Measurements from ENCODE around the gene C19orf47.
"Not testable (repeated sequence)": the region's sequence is repeated elsewhere in the genome, so short reads cannot be mapped to it uniquely, and the experiment has no call there.

C19orf47 gene

GRCh38 chr19:40342644-40343311 is 5.4 kb downstream of the C19orf47 start:
- DNase-seq, result no peak

DNA sequence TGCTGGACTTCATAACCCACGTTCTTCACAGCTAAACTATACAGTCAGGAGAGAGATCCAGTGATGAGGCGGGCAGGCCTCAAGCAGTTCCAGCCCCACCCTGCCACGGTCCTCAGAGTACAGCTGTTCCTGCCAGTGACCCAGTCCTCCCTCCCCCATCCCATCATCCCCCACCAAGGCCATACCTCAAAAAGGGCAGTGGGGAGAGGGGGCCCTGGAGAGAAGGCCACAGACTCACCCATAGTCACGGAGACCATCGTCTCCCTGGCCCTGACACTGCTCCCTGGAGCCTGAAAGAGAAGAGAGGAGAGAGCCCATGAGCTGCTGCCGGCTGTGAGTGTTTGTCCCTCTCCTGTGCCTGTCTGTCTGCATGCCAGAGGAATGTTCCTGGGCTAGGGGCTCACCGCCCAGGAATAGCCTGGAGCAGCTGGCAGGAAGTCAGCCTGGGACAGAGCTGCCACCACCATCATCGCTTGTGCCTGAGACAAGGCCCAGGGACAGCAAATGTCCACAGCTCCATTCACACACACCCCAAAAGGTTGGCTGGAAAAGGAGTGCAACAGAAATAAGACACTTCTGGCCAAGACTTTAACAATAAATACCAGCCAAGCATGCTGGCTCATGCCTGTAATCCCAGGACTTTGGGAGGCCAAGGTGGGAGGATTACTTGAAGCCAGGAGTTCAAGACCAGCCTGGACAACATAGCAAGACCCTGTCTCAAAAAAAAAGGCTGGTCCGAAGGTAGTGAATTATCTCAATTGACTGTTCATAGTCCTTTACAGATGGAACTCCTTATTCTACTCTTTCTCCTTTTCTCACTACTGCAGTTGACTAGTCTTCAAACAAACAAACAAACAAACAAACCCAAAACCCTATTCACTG is 6.4 kb downstream of the C19orf47 start:
- no peak for DNase-seq

DNA sequence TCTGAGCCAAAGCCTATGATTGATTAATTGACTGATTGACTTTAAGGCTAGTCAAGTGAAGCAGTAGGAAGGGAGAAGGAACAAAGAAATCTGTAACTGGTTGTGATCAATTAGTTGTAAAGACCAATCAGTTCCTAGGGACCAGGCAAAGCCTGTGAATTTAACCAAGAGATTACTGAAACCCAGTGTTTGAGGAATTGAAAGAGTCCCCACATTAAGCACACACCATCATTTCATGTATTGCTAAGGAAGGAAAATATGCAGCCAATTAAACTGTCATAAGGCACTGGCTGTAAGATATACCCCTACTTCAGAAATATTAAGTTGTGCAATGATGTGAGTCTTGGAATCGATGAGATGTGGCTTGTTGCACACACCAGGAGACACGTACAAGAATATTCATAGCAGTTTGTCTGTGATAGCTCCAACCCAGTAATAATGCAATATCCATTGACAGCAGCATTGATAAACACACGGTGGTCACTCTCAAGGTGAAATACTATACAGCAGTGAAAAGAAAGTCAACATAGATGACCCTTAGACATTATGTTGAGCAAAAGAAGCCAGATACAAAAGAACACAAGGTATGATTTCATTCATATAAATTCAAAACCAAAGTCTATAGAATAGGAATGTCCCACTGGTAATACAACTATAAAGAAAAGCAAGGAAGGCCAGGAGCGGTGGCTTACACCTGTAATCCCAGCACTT is 9.0 kb downstream of the C19orf47 start:
- no peak for DNase-seq

DNA sequence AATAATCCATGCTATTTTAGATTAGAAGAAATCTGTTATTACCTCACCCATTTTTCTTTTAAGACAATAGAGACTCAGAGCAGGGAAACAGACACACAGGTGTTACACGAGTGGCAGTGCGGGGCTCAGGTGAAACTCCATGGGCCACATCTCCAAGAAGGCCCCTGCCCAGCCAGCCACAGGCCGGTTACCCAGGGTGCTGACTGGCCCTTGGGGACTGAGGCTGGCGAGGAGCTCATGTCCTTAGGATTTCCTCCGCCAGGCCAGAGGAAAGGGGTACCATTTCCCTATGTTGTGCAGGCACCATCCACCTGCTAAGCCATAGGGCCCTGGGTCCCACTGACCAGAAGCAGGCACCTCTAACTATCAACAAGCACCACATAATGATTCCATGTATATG is 10.6 kb downstream of the C19orf47 start:
- no peak for DNase-seq

- DNase-seq, result no peak
These were observed 11.1 kb downstream of the C19orf47 start for GRCh38 chr19:40337107-40337506.

DNA sequence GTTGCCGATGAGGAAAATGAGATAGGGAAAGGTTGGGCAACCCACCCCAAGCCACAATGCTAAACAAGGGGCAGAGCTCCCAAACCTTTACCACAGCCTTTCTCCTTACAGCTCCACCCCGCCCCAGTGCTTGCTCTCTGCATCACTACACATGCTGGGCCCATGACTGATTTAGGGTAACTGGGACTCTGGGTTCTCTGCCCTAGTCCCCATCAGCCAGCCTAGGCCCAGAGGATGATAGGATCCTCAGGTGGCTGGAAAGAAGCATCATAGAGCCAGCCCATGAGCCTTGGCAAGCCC is 11.6 kb downstream of the C19orf47 start:
- DNase-seq, result no peak

DNA sequence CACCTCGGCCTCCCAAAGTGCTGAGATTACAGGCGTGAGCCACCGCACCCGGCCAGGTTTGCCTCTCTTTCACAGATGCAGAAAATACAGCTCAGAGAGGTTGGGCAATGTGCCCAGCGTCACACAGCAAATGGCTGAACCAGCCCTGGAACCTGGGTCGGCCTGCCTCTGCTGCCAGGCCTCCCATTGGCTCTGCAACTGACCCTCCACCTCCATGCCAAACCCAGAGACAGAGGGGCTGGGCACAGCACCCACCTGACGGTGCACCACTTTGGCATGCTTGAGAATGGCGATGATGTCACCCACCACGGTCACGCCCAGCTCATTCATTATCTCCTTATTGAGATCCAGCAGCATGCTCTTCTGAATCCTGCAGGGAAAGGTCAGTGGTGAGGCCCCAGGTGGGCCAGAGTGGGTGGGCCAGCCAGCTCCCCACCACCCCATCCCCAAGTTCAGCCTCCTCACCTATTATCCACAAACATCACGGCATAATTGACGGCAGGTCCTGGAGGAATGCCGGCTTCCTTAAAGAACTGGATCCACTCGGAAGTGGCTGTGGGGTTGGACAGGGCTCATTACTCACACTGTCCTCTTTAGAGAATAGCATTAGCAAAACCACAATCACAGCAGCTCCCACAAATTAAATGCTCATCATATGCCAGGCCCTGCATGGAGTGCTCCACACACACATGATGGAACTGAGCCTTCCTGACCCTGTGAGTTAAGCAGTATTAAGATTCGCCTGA is 12.2 kb downstream of the C19orf47 start:
- no peak for DNase-seq

DNA sequence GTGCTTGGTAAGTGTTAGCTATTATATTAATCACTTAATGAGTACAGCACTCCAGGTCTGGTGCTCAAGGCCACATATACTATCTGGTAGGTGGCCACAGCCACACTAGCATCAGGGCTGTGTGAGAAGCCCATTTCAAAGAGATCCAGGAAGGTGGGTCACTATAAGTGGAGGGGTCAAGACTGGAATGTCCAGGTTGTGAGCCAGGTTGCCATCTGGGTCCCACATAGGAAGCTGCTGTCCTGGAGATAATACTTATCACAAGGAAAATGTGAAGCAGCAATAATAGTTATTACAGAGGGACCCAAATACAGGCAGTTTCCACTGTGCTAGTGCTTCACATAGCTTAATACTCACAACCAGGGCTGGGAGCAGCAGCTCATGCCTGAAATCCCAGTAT is 13.1 kb downstream of the C19orf47 start:
- DNase-seq, result no peak

GRCh38 chr19:40333083-40333482 is 15.1 kb downstream of the C19orf47 start:
- not testable (repeated sequence) for DNase-seq

- DNase-seq, result no peak
These were observed 15.5 kb downstream of the C19orf47 start for GRCh38 chr19:40332669-40333068.

- DNase-seq, result no peak
These were observed 17.1 kb downstream of the C19orf47 start for GRCh38 chr19:40331052-40331451.

DNA sequence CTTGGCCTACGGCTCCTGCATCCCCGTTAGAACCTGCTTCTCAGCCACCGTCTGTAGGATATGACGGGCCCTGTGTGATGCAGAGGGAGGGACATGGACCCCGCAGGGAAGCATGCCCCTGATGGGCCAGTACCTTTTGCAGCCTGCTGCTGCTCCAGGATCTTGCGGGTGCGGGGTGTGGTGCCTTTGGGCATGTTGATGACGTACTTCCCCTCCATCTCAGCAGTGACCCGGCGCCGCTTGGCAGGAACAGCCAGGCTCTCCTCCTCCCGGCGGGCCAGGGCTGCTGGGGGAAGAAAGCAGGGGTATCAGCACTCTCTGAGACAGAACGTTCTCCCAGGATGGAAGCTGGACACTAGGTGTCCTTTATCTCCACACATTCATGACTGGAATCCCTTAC is 22.0 kb downstream of the C19orf47 start:
- no peak for DNase-seq

- no peak for DNase-seq
These were observed 24.5 kb downstream of the C19orf47 start for GRCh38 chr19:40323705-40324104.

DNA sequence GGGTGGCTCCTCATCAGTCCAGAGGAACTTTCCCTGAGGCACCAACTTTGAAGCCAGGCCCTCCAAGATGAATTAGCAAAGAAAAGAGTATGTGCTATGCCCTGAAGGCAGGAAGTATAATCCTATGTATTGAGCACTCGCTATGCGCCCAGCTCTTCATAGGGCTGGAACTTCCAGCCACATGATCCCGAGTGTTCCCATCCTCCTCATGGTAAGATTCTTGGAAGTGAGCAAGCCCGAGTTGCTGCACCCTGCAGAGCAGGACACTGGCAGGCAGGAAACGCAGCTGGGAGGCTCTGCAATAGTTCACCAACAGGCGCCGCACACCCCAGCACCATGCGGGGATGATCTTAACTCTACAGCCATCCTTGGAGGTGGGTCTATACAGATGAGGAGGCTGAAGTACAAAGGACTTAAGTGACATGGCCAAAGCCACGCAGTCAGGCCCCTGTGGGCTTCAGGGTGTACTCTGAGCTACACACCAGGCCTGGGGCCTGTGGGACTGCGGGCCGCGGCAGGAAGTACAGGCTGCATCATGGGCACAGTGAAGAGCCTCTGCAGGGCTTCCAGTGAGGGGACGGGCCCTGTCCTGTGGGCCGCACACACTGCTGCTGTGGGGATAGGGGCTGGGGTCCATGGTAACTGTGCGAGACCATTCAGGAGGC is 25.1 kb downstream of the C19orf47 start:
- DNase-seq, result no peak

- DNase-seq, result no peak
These were observed 26.0 kb downstream of the C19orf47 start for GRCh38 chr19:40322271-40322610.

GRCh38 chr19:40321566-40322270 is 26.5 kb downstream of the C19orf47 start:
- no peak for DNase-seq

DNA sequence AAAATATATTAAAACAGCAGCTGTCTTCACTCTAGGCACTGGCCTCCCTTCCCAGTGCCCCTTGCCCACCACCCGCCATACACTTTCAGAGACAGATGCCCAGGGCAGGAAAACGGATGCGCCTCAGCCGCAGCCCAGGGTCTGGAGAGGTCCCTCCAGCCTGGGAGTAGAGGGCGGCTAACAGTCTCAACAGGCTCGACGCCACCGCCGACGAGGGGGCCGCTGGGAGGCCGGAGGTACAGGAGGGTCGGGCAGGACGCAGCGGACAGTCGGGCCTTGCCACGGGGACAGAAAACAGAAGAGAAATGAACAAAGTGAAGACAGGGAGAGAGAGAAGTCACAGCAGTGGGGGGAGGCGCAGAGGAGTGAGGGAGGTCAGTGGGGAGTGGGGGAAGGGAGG is 27.1 kb downstream of the C19orf47 start:
- no peak for DNase-seq

DNA sequence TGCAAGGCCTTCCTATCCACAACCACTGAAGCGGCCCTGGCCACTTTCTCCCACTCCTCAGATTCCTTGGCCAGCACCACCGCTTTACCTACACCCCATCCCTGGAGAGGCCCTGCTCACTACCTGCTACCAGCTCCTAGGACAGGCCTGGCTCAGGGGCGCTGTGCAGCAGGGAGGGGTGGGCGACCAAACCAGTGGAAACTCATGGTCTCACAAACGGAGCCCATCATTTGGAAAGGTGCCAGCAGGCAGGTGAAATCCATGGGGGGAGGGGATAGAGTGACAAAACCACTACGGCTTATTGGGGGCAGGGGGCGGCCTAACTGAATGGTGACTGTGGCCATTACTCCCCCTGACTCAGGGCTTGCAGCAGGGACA is 27.6 kb downstream of the C19orf47 start:
- no peak for DNase-seq

GRCh38 chr19:40317338-40317737 is 30.9 kb downstream of the C19orf47 start:
- DNase-seq, result no peak

DNA sequence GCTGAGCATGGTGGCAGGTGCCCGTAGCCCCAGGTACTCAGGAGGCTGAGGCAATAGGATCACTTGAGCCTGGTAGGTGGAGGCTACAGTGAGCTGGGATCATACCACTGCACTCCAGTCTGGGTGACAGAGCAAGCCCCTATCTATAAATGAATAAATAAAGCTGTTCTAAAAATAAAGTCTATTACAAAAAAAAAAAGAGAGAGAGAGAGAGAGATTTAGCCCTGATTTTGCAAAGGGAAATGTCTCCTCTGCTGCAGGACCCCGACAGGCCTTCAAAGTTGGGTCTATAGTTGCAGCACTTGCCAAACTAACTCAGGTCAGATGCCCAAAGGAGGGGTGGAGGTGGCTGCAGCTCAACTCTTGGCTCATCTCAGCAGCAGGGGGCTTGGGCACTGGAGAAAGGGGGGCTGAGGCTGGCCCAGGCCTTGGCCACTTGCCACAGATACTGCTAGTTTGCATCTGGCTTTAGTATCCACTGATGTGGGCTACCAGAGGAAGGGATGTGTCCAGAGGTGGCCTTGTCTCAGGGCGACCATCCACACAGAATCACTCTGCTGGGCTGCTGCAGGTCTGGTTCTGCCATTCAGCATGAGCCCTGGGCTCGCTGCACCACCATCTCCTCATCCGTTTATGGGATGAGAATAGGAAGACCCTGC is 32.3 kb downstream of the C19orf47 start:
- no peak for DNase-seq

- no peak for DNase-seq
These were observed 33.5 kb downstream of the C19orf47 start for GRCh38 chr19:40314656-40315055.

Measured in NCI-H2107 (cell line).